HepG2 (cell line): ENCODE measurements around the gene CDK5R1. TPM values are rescaled to one million over a fixed set of nuclear protein-coding genes. Genes with fewer than 3 reads are reported as not detected.
A peak's percentile ranks its signal among the peaks of the same experiment; 100 is the strongest.

Experiments used
- CBX2 ChIP-seq, 2 experiments: fragments of 200-600 bp in 1 of 2; sonication (generic); formaldehyde crosslinking in 1 of 2; IDR thresholded peaks; 2 replicates each; pipeline versions ENCODE4 v1.7.0 to v1.8.1; 2018 to 2022; ENCODE audit warnings: low read depth in 2 of 2, low read length in 1 of 2, mild to moderate bottlenecking in 1 of 2, missing genetic modification reagents in 1 of 2
- FOXM1 ChIP-seq: sonication (generic); formaldehyde crosslinking; IDR thresholded peaks from 2 replicates; pipeline ENCODE4 v1.5.0; 2020; ENCODE audit warnings: missing genetic modification reagents
- HES4 ChIP-seq: sonication (generic); formaldehyde crosslinking; IDR thresholded peaks from 2 replicates; pipeline ENCODE4 v1.9.0; 2021; ENCODE audit warnings: mild to moderate bottlenecking, missing genetic modification reagents, borderline replicate concordance
- KLF6 ChIP-seq: IDR thresholded peaks from 2 replicates; pipeline ENCODE4 v1.8.0; 2016; ENCODE audit warnings: missing biosample characterization, missing genetic modification reagents
- MAX ChIP-seq: IDR thresholded peaks from 2 replicates; pipeline ENCODE4 v1.6.1; 2012; ENCODE audit warnings: inconsistent platforms
- MNT ChIP-seq: fragments of 450-650 bp; IDR thresholded peaks from 2 replicates; pipeline ENCODE4 v1.6.1; 2016
- MXD3 ChIP-seq: IDR thresholded peaks from 2 replicates; pipeline ENCODE4 v1.6.1; 2016; ENCODE audit warnings: mild to moderate bottlenecking, missing biosample characterization, missing genetic modification reagents
- NR1H2 ChIP-seq: sonication (generic); formaldehyde crosslinking; IDR thresholded peaks from 2 replicates; pipeline ENCODE4 v1.8.1; 2022; ENCODE audit warnings: low read depth, missing genetic modification reagents, borderline replicate concordance
- PAXIP1 ChIP-seq: sonication (generic); formaldehyde crosslinking; conservative IDR thresholded peaks from 2 replicates; pipeline ENCODE4 v1.4.0; 2020; ENCODE audit warnings: mild to moderate bottlenecking, missing genetic modification reagents, moderate library complexity
- SP4 ChIP-seq: sonication (generic); formaldehyde crosslinking; IDR thresholded peaks from 2 replicates; pipeline ENCODE4 v1.8.1; 2023; ENCODE audit warnings: mild to moderate bottlenecking, missing genetic modification reagents
- TERF1 ChIP-seq: sonication (generic); formaldehyde crosslinking; IDR thresholded peaks from 2 replicates; pipeline ENCODE4 v1.8.0; 2022; ENCODE audit warnings: mild to moderate bottlenecking, missing genetic modification reagents, moderate library complexity
- ZBED4 ChIP-seq: sonication (generic); formaldehyde crosslinking; IDR thresholded peaks from 2 replicates; pipeline ENCODE4 v1.4.0; 2020; ENCODE audit warnings: missing genetic modification reagents, borderline replicate concordance
- ZBTB7B ChIP-seq: sonication (generic); formaldehyde crosslinking; IDR thresholded peaks from 2 replicates; pipeline ENCODE4 v1.4.0; 2020; ENCODE audit warnings: missing genetic modification reagents
- ZNF18 ChIP-seq: sonication (generic); formaldehyde crosslinking; IDR thresholded peaks from 2 replicates; pipeline ENCODE4 v1.8.0; 2022; ENCODE audit warnings: mild to moderate bottlenecking, missing genetic modification reagents; ENCODE audit not compliant: insufficient replicate concordance
- polyA plus RNA-seq, 8 experiments: library from polyadenylated mRNA; depleted of rRNA in 3 of 8; stranded (reverse) in 7 of 8; unstranded in 1 of 8; fragments of >200 nt; fragmentation: Illumina TruSeq in 4 of 8; extraction: Trizol in 4 of 8; gene quantifications; 2 replicates each; pipeline versions ENCODE4 v1.2.1 to v1.2.3, GENCODE V29; 2011 to 2016; ENCODE audit warnings: low read depth in 4 of 8, missing spikeins in 1 of 8, mixed read lengths in 1 of 8; ENCODE audit not compliant: insufficient read depth in 1 of 8
- total RNA-seq, 5 experiments: library from RNA; depleted of rRNA; stranded (reverse); fragments of >200 nt; fragmentation: Illumina TruSeq; extraction: Trizol; gene quantifications; 2 replicates each; pipeline ENCODE4 v1.2.3, GENCODE V29; 2016; ENCODE audit warnings: low read depth in 1 of 5

Gene CDK5R1
- total and polyA plus RNA-seq, 2 of the 13 experiments (the other 11 are each of a cell fraction or from before 2014, with no cell fraction given): 1.1 to 3.9 TPM

GRCh38 chr17:32444301-32445073, 42.3 kb upstream of the CDK5R1 start, which contains the start of gene PSMD11 (continued):
- TF ChIP-seq PAXIP1 (0 out of 2 replicates have a peak, but pooled peaks have one; percentile 18), SP4 (CRISPR knock-in tag) (peak; percentile 63), MXD3 (peak; percentile 30; the same call in 1 of the 2 replicates), ZBED4 (CRISPR knock-in tag) (peak; percentile 27), MNT (0 out of 2 replicates have a peak, but pooled peaks have one; percentile 15), ZBTB7B (CRISPR knock-in tag) (peak; percentile 97), CBX2 (IDR thresholded peaks at IDR 0.05; ENCODE audit: low read depth, low read length) (no peak), CBX2 (CRISPR knock-in tag; IDR thresholded peaks at IDR 0.05; ENCODE audit: low read depth) (no peak), KLF6 (CRISPR knock-in tag) (0 out of 2 replicates have a peak, but pooled peaks have one; percentile 15), MAX (peak; percentile 6; the same call in 1 of the 2 replicates), ZNF18 (CRISPR knock-in tag) (peak; percentile 75), NR1H2 (no peak), TERF1 (CRISPR knock-in tag) (no peak), HES4 (no peak), FOXM1 (CRISPR knock-in tag) (no peak)
